NCI-H2029 (cell line): Measurements from ENCODE around the gene ITGAE.

Experiments used
- DNase-seq: peaks from one replicate; lab custom pipeline; 2025; lab: John Stamatoyannopoulos, UW

The ITGAE gene

GRCh38 chr17:3667366-3668278, 133.4 kb downstream of the ITGAE start:
- peak; percentile 39 for DNase-seq

- no peak for DNase-seq
Measured at GRCh38 chr17:3666516-3666915, 134.5 kb downstream of the ITGAE start.

- DNase-seq: no peak
Measured at GRCh38 chr17:3665834-3666233, 135.2 kb downstream of the ITGAE start.
